ENCODE data around the gene SORL1-AS1.

Gene SORL1-AS1

DNA sequence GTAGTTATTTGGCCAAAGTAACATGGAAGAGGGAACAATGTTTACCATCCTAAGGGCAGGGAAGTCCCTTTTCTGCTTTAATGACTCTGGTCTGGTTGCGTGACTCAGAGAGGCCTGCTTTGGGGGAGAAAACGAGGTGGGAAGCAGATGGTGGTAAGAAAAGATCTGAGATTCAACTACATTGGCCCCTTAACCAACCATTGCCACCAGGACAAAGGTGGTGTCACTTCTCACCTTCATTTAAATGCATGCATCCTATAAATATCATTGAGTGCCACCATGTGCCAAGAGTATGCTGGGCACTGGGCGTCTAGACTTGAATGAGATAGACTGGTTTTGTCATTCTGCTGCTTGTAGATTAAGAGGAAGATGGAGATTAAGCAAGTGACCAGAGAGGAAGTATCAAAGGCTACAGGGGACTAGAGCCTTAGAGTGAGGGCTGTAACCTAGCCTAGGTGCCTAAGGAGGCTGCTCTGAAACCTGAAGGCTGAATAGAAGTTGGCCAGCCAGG is 4.3 kb downstream of the SORL1-AS1 start:
- TF ChIP-seq PAX5 (IDR thresholded peaks at IDR 0.05; ENCODE audit: insufficient read depth, low read length, severe bottlenecking): no peak
- peak; percentile 68; the same call in 1 of the 2 replicates for TF ChIP-seq POU2F2 (IDR thresholded peaks at IDR 0.05; ENCODE audit: low read depth, low read length)
- TF ChIP-seq POLR2AphosphoS5 (IDR thresholded peaks at IDR 0.05; ENCODE audit: low read depth, low read length): no peak
- TF ChIP-seq SPI1 (IDR thresholded peaks at IDR 0.05; ENCODE audit: low read depth, low read length): peak; percentile 25; the same call in 1 of the 2 replicates
- peak; percentile 42; the same call in 1 of the 2 replicates for TF ChIP-seq TAF1 (IDR thresholded peaks at IDR 0.05; ENCODE audit: low read depth, low read length)
- TF ChIP-seq POLR2A (IDR thresholded peaks at IDR 0.05; ENCODE audit: low read depth, low read length): no peak; the same call in 1 of the 2 replicates
- FAIRE-seq (peak; percentile 96), DNase-seq (ENCODE audit: insufficient read length, low spot score) (no peak)

- no peak for TF ChIP-seq POLR2A (IDR thresholded peaks at IDR 0.05; ENCODE audit: low read depth, low read length)
- TF ChIP-seq TAF1 (IDR thresholded peaks at IDR 0.05; ENCODE audit: low read depth, low read length): no peak
- no peak for TF ChIP-seq POLR2AphosphoS5 (IDR thresholded peaks at IDR 0.05; ENCODE audit: low read depth, low read length)
- no peak for TF ChIP-seq SPI1 (IDR thresholded peaks at IDR 0.05; ENCODE audit: low read depth, low read length)
- no peak for TF ChIP-seq PAX5 (IDR thresholded peaks at IDR 0.05; ENCODE audit: insufficient read depth, low read length, severe bottlenecking)
- TF ChIP-seq POU2F2 (IDR thresholded peaks at IDR 0.05; ENCODE audit: low read depth, low read length): no peak
- FAIRE-seq: no peak
- no peak for DNase-seq (ENCODE audit: insufficient read length, low spot score)
Observed at GRCh38 chr11:121448011-121448410, 4.8 kb downstream of the SORL1-AS1 start.

DNA sequence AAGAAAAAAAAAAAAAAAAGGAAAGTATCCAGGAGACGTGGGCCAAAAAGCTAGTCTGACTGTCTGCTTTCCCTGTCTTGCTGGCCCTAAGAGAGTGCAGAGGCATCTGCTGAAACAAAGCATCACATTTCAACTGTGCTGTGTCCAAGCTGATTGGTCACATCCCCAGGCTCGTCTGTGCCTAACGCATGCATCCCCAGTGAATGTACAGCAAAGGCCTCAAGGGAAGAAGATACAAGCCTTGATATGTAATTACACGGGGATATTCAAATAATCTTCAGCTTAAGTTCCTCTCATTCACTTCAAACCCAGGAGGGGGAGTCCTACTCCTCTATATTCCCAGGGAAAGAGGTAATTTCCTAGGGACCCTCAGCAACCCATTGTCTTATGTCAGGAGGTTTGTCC is 6.0 kb downstream of the SORL1-AS1 start:
- no peak for DNase-seq (ENCODE audit: insufficient read length, low spot score)
- peak; percentile 88 for FAIRE-seq
- 0 out of 2 replicates have a peak, but pooled peaks have one; percentile 31 for TF ChIP-seq POLR2AphosphoS5 (IDR thresholded peaks at IDR 0.05; ENCODE audit: low read depth, low read length)
- TF ChIP-seq TAF1 (IDR thresholded peaks at IDR 0.05; ENCODE audit: low read depth, low read length): no peak

- FAIRE-seq (peak; percentile 94), DNase-seq (ENCODE audit: insufficient read length, low spot score) (no peak)
- TF ChIP-seq POLR2A (IDR thresholded peaks at IDR 0.05; ENCODE audit: low read depth, low read length): no peak
- TF ChIP-seq PAX5 (IDR thresholded peaks at IDR 0.05; ENCODE audit: insufficient read depth, low read length, severe bottlenecking): no peak
- TF ChIP-seq SPI1 (IDR thresholded peaks at IDR 0.05; ENCODE audit: low read depth, low read length): no peak
- no peak for TF ChIP-seq TAF1 (IDR thresholded peaks at IDR 0.05; ENCODE audit: low read depth, low read length)
- TF ChIP-seq POU2F2 (IDR thresholded peaks at IDR 0.05; ENCODE audit: low read depth, low read length): no peak
- TF ChIP-seq POLR2AphosphoS5 (IDR thresholded peaks at IDR 0.05; ENCODE audit: low read depth, low read length): no peak
Observed at GRCh38 chr11:121445071-121445768, 7.5 kb downstream of the SORL1-AS1 start.

GRCh38 chr11:121444526-121444925 is 8.2 kb downstream of the SORL1-AS1 start:
- no peak for DNase-seq (ENCODE audit: insufficient read length, low spot score)
- no peak for TF ChIP-seq POU2F2 (IDR thresholded peaks at IDR 0.05; ENCODE audit: low read depth, low read length)
- TF ChIP-seq POLR2A (IDR thresholded peaks at IDR 0.05; ENCODE audit: low read depth, low read length): no peak
- TF ChIP-seq POLR2AphosphoS5 (IDR thresholded peaks at IDR 0.05; ENCODE audit: low read depth, low read length): no peak
- TF ChIP-seq TAF1 (IDR thresholded peaks at IDR 0.05; ENCODE audit: low read depth, low read length): no peak
- no peak for TF ChIP-seq SPI1 (IDR thresholded peaks at IDR 0.05; ENCODE audit: low read depth, low read length)
- TF ChIP-seq PAX5 (IDR thresholded peaks at IDR 0.05; ENCODE audit: insufficient read depth, low read length, severe bottlenecking): no peak
- FAIRE-seq: no peak

GRCh38 chr11:121443688-121444275 is 9.0 kb downstream of the SORL1-AS1 start:
- DNase-seq (ENCODE audit: insufficient read length, low spot score): no peak
- FAIRE-seq: peak; percentile 83
- TF ChIP-seq SPI1 (IDR thresholded peaks at IDR 0.05; ENCODE audit: low read depth, low read length) (no peak), PAX5 (IDR thresholded peaks at IDR 0.05; ENCODE audit: insufficient read depth, low read length, severe bottlenecking) (no peak), POLR2AphosphoS5 (IDR thresholded peaks at IDR 0.05; ENCODE audit: low read depth, low read length) (no peak), TAF1 (IDR thresholded peaks at IDR 0.05; ENCODE audit: low read depth, low read length) (no peak), POU2F2 (IDR thresholded peaks at IDR 0.05; ENCODE audit: low read depth, low read length) (no peak), POLR2A (IDR thresholded peaks at IDR 0.05; ENCODE audit: low read depth, low read length) (no peak)

- no peak for TF ChIP-seq POU2F2 (IDR thresholded peaks at IDR 0.05; ENCODE audit: low read depth, low read length)
- no peak for TF ChIP-seq PAX5 (IDR thresholded peaks at IDR 0.05; ENCODE audit: insufficient read depth, low read length, severe bottlenecking)
- TF ChIP-seq SPI1 (IDR thresholded peaks at IDR 0.05; ENCODE audit: low read depth, low read length): no peak
- TF ChIP-seq POLR2A (IDR thresholded peaks at IDR 0.05; ENCODE audit: low read depth, low read length): no peak
- no peak for TF ChIP-seq TAF1 (IDR thresholded peaks at IDR 0.05; ENCODE audit: low read depth, low read length)
- TF ChIP-seq POLR2AphosphoS5 (IDR thresholded peaks at IDR 0.05; ENCODE audit: low read depth, low read length): no peak
- FAIRE-seq (no peak), DNase-seq (ENCODE audit: insufficient read length, low spot score) (no peak)
Observed at GRCh38 chr11:121441521-121441920, 11.2 kb downstream of the SORL1-AS1 start.

DNA sequence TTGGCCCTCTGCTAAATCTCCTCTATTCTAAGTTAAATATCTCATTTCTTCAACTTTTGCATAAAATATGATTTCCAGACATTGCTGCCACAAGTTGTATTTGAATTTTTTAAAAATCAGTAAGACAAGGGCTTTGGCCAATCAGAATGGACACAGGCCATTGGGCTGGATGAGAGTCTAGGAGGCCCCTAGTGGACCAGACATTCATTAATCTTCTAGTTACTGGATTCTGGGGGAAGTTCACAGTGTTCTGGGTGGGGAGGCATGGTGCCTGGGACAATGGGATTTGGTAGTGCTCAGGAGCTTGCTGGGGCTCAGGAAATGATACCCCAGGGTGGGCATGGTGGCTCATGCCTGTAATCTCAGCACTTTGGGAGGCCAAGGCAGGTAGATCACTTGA is 13.0 kb downstream of the SORL1-AS1 start:
- FAIRE-seq (no peak), DNase-seq (ENCODE audit: insufficient read length, low spot score) (no peak)
- TF ChIP-seq SPI1 (IDR thresholded peaks at IDR 0.05; ENCODE audit: low read depth, low read length) (no peak), POLR2AphosphoS5 (IDR thresholded peaks at IDR 0.05; ENCODE audit: low read depth, low read length) (no peak), PAX5 (IDR thresholded peaks at IDR 0.05; ENCODE audit: insufficient read depth, low read length, severe bottlenecking) (no peak), POLR2A (IDR thresholded peaks at IDR 0.05; ENCODE audit: low read depth, low read length) (no peak), TAF1 (IDR thresholded peaks at IDR 0.05; ENCODE audit: low read depth, low read length) (no peak), POU2F2 (IDR thresholded peaks at IDR 0.05; ENCODE audit: low read depth, low read length) (no peak)

DNA sequence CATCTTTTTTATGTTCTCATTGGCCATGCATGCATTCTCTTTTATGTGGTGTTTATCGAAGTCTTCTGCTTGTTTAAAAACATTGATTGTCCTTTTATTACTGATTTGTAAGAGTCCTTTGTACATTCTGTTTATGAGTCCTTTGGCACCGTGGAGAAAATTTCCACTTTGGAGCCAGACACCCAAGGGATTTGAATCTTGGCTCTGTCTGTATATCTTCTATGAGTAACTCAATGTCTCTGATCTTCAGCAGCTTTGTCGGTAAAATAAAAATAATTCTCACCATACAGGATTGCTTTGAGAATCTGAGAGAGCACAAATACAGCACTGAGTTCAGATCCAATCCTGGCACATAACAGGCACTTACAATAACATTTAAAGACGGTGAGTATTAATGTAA is 13.4 kb downstream of the SORL1-AS1 start:
- TF ChIP-seq SPI1 (IDR thresholded peaks at IDR 0.05; ENCODE audit: low read depth, low read length) (no peak), PAX5 (IDR thresholded peaks at IDR 0.05; ENCODE audit: insufficient read depth, low read length, severe bottlenecking) (no peak), POLR2A (IDR thresholded peaks at IDR 0.05; ENCODE audit: low read depth, low read length) (no peak)
- FAIRE-seq (no peak), DNase-seq (ENCODE audit: insufficient read length, low spot score) (no peak)

Measured in GM12891 (cell line).